Measurements from ENCODE around the gene SHISAL1.

Gene SHISAL1

DNA sequence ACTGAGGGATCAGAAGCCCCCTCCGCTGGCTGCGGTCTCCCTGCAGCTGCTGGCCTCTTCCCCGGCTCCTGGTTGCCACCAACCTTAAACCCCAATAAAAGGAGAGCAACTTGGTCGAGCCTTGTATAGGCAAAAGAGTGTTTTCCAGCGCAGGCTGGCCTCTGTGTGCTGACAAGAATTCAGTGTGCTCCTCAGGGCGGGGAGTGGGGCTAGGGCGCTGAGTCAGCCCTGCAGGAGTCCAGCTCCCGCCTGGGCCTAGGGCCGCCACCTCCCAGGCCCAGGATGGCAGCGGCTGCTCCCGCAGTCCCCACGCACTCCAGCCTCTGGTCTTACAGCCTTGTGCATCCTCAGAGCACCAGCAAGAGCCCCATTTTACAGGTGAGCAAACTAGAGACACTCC, at the start of gene SHISAL1:
SHISAL1 (minus strand) TSS at position 186 of the 400 bp plus-strand sequence. CDS start 12,006 bp downstream, outside the sequence.
- DNase-seq = no peak

- DNase-seq = no peak
These were observed 48.8 kb upstream of the SHISAL1 start for GRCh38 chr22:44361391-44362126.

GRCh38 chr22:44360668-44361381, 48.1 kb upstream of the SHISAL1 start:
- DNase-seq = no peak

GRCh38 chr22:44360306-44360667, 47.5 kb upstream of the SHISAL1 start:
- no peak for DNase-seq

DNA sequence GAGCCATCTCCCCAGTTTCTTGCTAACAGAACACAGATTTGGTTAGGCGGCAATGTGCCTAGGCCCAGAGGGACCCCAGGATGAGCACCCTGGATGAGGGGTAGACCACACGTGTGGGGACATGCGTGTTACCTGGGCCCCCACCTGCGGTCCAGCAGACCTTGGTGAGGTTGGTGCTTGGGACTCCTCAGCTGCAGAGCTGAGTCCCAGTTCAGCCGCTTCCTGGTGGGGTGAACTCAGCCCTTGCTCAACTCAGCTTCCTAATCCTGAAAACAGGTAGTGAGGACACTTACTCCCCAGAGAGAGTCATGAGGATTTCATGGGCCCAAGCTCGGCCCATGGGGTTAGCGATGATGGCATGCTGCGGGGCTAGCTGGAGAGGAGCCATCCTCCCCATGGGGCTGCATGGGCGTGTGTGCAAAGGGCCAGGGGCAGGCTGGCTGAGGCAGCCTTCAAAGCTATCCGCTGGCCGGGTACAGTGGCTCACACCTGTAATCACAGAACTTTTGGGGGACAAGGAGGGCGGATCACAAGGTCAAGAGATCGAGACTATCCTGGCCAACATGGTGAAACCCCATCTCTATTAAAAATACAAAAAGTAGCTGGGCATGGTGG, 46.9 kb upstream of the SHISAL1 start:
- DNase-seq = no peak

- no peak for DNase-seq
These were observed 46.1 kb upstream of the SHISAL1 start for GRCh38 chr22:44358709-44359440.

DNA sequence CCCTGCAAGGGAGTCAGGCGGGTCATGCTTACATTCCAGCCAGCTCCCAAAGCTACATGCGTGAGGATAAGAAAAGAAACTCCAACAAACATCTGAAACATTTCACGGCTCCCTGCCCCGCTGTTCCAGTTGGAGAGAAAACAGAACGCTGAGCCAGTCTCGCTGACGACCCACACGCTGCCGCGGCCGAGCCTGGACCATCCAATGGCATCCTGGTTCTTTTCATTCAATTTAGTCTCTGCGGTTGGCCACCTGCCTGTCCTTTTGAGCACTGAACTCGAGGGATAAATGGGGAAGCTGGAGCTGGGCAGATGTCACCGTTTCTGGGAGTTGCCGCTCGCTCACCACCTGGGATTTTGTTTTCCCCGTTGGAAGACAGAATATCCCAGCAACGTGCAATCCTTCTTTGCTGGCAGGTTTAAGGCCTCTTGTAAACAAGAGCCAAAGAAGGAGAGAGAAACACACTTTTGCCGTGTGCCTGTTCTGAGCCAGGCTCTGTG, 45.3 kb upstream of the SHISAL1 start:
- peak; percentile 29 for DNase-seq

DNA sequence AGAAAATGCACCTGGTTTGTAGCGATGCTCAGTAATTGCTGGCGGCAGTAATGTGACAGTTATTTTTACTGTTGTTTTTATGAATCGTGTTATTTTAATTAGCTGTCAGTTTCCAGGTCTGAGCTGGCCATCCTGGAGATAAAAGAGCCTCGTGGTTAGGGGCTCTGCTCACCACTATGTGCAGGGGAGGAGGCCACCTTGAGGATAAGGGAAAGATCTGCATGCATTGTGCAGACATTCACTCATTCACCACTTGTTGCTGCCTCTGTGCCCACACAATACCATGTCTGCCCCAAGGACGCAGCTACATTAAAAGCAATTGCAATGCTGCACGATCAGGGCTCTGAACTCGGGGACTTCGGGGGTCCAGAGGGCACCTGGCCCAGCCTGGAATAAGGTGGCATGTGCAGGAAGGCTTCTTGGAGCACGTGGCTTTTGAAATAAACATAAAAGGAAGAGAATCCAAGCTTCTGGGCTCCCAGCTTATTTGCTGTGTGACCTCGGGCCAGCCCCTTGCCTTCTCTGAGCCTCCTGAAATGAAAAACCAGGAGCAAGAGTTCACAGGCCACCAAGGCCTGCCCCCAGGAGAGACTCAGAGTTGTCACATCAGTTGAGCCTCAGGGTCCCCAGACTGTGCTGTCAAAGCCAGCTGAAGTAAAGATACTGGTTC, 44.7 kb upstream of the SHISAL1 start:
- DNase-seq = no peak

GRCh38 chr22:44355716-44356070, 42.9 kb upstream of the SHISAL1 start:
- no peak for DNase-seq

- no peak for DNase-seq
These were observed 41.5 kb upstream of the SHISAL1 start for GRCh38 chr22:44354288-44354687.

DNA sequence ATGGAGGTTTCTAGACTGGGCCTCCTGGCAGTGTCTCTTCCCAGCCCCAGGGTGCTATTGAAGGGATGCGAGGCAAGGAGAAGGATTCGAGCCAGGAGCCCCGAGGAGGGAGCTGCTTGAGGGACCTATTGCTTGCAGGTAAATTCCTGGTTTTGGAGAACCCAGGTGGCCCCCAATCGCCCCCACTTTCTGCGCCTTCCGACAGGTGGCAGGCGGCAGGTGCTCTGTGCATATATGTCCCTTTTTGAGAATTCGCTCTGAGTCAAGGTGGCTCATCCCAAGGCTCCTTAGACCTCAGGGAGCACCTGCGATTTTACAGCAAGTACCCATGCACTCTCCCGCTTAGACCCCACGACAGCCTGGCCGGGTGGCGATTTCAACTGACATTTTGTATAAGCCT, 40.3 kb upstream of the SHISAL1 start:
- no peak for DNase-seq

DNA sequence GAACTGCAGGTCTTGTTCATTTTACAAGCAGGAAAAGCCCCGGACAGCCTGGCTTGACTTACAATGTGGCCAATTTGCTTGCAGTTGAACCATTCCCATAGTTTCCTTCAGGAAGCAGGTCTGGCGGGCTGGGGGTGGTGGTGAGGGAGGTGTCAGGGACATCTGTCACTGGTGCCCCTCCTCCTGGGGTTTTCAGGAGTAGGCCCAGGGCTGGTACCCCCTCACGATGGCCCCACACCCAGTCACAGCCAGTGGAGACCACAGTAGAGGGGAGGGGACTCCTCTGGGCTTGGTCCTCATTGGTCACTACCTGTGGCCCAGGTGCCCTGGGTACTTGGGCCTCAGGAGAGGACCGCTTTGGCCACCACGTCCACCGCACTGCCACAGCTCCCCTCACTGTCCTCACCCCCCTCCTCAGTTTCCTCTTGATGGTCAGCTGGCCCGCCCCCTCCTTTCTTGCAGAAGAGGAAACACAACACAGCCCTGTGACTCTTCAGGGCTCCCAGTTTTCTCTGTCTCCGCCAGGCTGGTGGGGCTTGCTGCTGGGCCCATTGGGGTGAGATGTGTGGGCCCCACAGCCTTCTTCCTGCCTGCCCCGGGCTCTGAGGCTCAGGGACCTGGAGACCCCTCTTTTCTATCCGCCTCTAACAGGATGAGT, 39.8 kb upstream of the SHISAL1 start:
- DNase-seq = no peak

GRCh38 chr22:44351685-44352377, 39.1 kb upstream of the SHISAL1 start:
- DNase-seq = no peak

DNA sequence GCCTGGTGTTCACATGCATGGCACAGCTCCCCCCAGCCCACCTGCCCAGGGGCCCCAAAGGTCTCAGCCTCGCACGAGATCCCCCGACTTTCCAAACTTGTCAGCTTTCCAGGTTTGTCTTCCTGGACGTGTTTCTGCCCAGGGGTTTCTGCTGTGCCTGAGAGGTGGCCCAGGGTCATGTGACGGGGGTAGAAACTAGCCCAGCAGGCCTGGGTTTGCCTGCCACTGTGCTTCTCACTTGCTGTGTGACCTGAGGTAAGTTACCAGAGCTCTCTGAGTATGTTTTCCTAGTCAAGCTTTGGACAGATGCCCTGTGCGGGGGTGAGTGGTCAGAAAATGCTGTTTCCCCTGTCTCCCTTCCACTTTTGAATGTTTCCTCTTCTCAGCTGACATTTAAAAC, 38.3 kb upstream of the SHISAL1 start:
- no peak for DNase-seq

DNA sequence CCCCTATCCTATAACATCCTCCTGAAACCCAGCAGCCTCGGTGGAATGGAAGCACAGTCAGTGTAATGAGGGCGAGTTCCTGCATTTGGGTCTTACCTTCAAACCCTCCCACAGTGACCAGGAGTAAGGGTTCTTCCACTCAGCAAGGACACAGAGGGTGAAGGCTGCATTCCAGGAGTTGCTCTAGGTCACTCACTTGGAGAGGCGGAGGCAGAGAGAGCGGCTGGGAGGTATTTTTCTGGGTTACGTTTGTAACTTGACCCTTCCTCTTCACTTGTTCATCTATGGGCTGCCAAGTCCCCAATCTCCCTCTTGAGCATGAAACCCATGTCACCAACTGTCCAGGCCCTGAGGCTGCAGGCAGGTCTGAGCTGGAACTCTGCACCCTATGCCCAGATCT, 36.8 kb upstream of the SHISAL1 start:
- no peak for DNase-seq

DNA sequence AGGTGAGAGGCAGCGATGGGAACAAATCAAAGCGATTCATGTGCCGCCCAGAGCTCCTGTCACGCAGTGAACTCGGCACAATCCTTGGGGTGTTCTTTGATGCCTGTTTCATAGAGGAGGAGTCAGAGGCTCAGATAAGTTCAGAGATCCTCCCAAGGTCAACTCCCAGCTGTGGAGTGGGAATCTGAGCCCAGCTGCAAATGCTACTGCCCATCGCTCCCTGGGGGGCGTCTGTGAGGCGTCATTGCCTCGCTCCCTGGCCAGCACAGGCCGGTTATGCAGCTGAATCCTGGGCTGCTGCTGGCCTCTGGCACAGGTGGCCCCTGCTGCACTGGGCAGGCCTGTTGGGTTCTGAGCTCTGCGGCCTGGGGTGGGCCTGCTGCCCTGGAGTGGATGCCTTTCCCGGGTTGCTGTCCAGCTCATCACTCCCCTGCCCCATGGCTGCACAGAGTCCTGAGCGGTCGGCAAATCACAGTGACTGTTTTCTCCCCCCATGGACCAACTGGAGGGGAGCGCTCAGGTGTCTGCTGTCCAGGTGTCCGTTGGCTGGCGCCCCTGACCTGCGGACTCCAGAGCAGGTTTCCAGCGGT, 36.3 kb upstream of the SHISAL1 start:
- no peak for DNase-seq

DNA sequence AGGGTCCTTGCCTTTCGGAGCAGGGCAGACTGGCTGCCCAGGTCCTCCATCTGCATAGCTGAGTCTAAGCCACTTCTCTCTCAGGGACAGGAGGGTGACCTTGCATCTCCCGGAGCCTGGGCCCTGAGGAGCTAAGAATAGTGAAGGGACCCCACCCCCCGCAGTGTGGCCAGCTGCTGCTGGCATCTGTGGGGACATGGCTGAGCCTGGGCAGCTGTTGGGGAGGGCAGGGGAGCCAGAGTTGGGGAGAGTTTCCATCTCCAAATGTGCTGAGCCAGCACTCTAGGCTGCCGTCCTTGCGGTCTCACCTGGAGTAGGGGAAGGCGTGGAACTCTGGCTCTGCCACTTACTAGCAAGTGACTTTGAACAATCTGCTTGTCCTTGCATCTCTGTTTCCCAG, 34.8 kb upstream of the SHISAL1 start:
- DNase-seq = no peak

DNA sequence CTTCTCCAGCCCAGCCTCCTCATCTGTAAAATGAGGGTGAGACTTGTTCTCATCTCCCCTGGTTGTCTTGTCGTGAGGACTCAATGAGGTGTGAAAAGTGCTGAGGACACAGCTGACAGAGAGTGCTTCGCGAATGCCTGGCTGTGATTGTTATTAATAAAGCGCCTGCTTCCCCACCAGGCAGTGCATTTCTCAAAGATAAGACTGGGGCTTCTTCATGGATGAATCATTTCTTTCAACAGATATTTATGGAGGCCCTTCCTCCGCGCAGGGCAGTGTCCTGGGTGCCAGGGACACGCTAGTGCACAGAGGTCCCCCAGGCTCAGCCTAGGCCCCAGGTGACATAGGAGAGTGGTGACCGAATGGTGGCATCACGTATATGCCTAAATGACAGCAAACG, 34.3 kb upstream of the SHISAL1 start:
- DNase-seq = no peak

GRCh38 chr22:44345872-44346271, 33.1 kb upstream of the SHISAL1 start:
- DNase-seq = no peak

DNA sequence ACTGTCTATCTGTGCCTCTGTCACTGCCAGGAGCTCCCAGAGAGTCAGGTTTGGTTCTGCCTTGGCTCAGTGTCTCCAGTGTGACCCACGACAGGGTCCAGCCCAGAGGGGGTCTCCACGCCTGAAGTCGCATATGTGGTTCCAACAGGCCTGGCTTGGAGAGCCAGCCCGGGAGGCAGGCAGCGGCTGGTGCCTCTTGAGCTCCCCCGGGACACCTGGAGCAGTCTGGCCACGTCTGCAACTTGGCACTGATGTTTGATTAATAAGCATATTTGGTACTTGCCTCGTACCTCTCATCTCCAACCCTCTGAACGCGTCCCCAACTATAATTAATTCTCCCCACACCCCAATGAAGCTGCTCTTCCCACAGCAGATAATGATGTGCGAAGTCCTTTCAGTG, 31.7 kb upstream of the SHISAL1 start:
- DNase-seq = peak; percentile 15

DNA sequence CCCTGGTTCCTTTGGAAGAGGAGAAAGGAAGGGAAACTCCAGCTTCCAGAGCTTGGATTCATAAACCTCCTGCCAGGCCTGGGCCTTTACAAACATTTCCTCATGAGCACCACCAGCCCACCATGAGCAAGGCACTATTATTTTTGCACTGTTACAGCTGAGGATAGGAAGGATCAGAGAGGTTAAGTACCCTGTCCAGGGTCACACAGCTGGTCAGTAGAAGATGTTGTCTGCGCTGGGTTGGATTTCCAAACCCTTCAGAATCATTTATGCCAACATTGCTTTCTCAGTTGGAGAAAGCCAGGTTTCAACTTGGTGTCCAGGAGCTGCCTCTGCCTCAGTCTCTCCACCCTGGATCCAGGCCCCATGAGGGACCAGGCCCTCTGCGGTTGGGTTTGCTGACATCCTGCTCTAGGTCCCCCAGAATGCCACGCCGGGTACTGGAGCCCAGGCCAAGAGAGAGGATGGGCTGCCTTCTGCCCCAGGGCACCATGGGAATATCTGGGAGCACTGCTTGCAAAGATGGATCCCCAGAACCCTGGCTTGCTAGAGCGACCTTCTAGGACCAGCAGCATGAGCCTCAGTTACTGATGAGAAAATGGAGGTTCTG, 29.7 kb upstream of the SHISAL1 start:
- no peak for DNase-seq
